Endothelial cell (in vitro differentiated cells): Measurements from ENCODE around the gene FARSB. TPM values are rescaled to one million over a fixed set of nuclear protein-coding genes. Genes with fewer than 3 reads are reported as not detected.

Experiments
- DNase-seq: peaks from one replicate; pipeline ENCODE4 v3.0.0; 2021; ENCODE audit warnings: low spot score
- H3K27ac Mint-ChIP-seq: one replicate; pipeline ENCODE4 v1.8.0; 2021; ENCODE audit warnings: mixed read lengths, inconsistent platforms; ENCODE audit not compliant: unreplicated experiment
- H3K27me3 Mint-ChIP-seq: one replicate; pipeline ENCODE4 v1.8.0; 2021; ENCODE audit warnings: mild to moderate bottlenecking, moderate library complexity, mixed read lengths, inconsistent platforms; ENCODE audit not compliant: unreplicated experiment
- H3K36me3 Mint-ChIP-seq: one replicate; pipeline ENCODE4 v1.8.0; 2021; ENCODE audit warnings: mild to moderate bottlenecking, low read depth, mixed read lengths, inconsistent platforms; ENCODE audit not compliant: unreplicated experiment
- H3K4me1 Mint-ChIP-seq: one replicate; pipeline ENCODE4 v1.8.0; 2021; ENCODE audit warnings: mild to moderate bottlenecking, mixed read lengths, inconsistent platforms; ENCODE audit not compliant: unreplicated experiment
- H3K4me3 Mint-ChIP-seq: one replicate; pipeline ENCODE4 v1.8.0; 2021; ENCODE audit warnings: mild to moderate bottlenecking, mixed read lengths, inconsistent platforms; ENCODE audit not compliant: unreplicated experiment
- H3K9me3 Mint-ChIP-seq: one replicate; pipeline ENCODE4 v1.8.0; 2021; ENCODE audit warnings: mixed read lengths, inconsistent platforms; ENCODE audit not compliant: unreplicated experiment
- total RNA-seq: library from RNA; stranded (reverse); fragmentation: NEBNext Ultra II Directional; extraction: Animal tissue kit (Norgen Biotek cat#: 25700); gene quantifications from one replicate; pipeline ENCODE4 v1.2.1, GENCODE V29; 2021; ENCODE audit not compliant: unreplicated experiment
- TF ChIP-seq, protein P1 (sequence below): fragments of 200-600 bp; sonication (generic); IDR thresholded peaks from one replicate; pipeline ENCODE4 v1.5.0; 2021; ENCODE audit warnings: antibody characterized with exemption; ENCODE audit not compliant: unreplicated experiment

FARSB gene
- total RNA-seq, 1 donor from 2014 or later: 11.9 TPM

DNA sequence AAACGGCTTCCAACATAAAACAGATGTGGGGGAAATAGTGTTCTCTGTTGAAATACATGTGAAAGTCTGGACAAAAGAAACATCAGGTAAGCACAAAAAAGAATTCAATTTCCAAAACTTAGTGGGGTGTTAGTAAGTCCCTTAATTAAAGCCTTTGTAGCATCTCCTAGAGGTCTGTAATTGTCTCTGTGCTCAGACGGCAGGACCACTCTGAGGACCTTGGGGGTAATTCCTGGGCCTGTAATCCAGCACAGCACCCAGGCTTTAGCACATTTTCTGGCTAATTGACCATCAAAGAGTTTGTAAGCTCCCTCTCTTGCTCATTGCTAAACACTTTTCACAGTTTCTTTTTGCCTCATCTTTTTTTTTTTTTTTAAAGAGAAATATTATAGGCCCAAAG is 80.3 kb downstream of the FARSB start:
- Mint-ChIP-seq H3K4me1 (peaks cover 5% of the 10 kb centered on the region), H3K4me3 (no peak overlapping the region), H3K27ac (no peak overlapping the region), H3K27me3 (no peaks in the 10 kb centered on the region), H3K9me3 (no peaks in the 10 kb centered on the region), H3K36me3 (no peaks in the 10 kb centered on the region)
- TF ChIP-seq, protein P1, sequence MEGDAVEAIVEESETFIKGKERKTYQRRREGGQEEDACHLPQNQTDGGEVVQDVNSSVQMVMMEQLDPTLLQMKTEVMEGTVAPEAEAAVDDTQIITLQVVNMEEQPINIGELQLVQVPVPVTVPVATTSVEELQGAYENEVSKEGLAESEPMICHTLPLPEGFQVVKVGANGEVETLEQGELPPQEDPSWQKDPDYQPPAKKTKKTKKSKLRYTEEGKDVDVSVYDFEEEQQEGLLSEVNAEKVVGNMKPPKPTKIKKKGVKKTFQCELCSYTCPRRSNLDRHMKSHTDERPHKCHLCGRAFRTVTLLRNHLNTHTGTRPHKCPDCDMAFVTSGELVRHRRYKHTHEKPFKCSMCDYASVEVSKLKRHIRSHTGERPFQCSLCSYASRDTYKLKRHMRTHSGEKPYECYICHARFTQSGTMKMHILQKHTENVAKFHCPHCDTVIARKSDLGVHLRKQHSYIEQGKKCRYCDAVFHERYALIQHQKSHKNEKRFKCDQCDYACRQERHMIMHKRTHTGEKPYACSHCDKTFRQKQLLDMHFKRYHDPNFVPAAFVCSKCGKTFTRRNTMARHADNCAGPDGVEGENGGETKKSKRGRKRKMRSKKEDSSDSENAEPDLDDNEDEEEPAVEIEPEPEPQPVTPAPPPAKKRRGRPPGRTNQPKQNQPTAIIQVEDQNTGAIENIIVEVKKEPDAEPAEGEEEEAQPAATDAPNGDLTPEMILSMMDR: no peak
- no peak for DNase-seq

DNA sequence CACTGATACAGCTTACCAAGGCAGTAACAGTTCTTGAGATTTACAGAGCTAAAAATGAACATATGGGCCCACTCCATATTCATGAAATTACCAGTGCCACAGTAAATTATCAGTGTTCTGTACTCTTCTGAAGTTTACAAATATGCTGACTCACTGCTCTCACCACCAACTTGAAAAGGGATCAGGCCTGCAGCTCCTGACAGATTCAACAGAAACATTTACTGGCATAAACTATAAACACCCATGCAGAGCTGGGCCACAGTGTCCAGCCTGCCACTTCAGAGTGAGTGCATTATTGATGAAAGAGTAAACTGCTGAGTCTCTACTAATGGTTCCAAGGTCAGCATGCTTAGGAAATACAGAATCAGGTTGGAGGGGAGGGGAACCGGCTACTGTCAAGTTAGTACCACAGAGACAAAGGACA is 83.1 kb downstream of the FARSB start:
- Mint-ChIP-seq H3K27ac (no peak overlapping the region), H3K27me3 (no peaks in the 10 kb centered on the region), H3K9me3 (no peaks in the 10 kb centered on the region), H3K4me1 (peaks cover 5% of the 10 kb centered on the region), H3K4me3 (no peak overlapping the region), H3K36me3 (no peaks in the 10 kb centered on the region)
- DNase-seq: no peak
- TF ChIP-seq, protein P1: no peak

DNA sequence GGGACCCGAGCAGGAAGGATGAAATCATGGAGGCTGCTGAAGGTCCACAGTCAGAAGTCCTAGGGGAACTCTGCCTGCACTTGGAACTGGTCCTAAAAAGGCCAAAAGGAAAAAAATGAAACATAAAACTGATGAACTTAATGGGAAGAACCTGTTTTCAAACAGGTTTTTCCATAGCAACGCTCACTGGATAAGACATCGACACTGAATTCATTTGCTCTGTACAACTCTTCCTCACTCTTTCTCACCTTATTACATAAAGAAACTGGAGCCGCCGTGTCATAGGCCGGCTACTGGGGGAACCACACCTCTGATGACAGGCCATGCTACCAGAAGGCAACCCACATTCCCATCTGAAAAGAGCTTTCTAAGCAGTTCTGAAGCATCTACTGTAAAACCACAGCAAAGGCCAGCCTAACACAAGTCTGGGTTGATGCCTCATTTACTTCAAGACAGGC is 83.6 kb downstream of the FARSB start:
- no peaks in the 10 kb centered on the region for H3K9me3 Mint-ChIP-seq
- peaks cover 5% of the 10 kb centered on the region for H3K4me1 Mint-ChIP-seq
- no peaks in the 10 kb centered on the region for H3K36me3 Mint-ChIP-seq
- H3K4me3 Mint-ChIP-seq: no peak overlapping the region
- H3K27ac Mint-ChIP-seq: no peak overlapping the region
- no peaks in the 10 kb centered on the region for H3K27me3 Mint-ChIP-seq
- TF ChIP-seq, protein P1: no peak
- DNase-seq: no peak

DNA sequence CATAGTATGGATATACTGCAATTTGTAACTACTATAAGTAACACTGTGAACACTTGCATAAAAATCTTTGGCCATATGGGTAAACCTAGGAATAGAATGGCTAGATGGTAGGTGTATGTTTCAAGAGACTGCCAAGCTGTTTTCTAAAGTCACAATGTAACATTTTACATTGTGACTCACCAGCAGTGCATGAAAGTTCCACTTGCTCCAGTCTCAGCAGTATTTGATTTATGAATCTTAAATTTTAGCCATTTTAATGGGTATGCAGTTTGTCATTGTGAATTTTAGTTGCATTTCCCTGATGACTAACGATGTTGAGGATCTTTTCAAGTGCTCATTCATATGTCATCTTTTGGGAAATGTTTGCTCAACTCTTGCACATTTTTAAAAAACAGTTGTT is 86.1 kb downstream of the FARSB start:
- H3K36me3 Mint-ChIP-seq: no peaks in the 10 kb centered on the region
- H3K4me3 Mint-ChIP-seq: no peak overlapping the region
- DNase-seq: no peak
- TF ChIP-seq, protein P1: no peak
- H3K9me3 Mint-ChIP-seq: no peaks in the 10 kb centered on the region
- peaks cover 3% of the 10 kb centered on the region for H3K27me3 Mint-ChIP-seq
- H3K4me1 Mint-ChIP-seq: no peaks in the 10 kb centered on the region
- H3K27ac Mint-ChIP-seq: no peak overlapping the region

DNA sequence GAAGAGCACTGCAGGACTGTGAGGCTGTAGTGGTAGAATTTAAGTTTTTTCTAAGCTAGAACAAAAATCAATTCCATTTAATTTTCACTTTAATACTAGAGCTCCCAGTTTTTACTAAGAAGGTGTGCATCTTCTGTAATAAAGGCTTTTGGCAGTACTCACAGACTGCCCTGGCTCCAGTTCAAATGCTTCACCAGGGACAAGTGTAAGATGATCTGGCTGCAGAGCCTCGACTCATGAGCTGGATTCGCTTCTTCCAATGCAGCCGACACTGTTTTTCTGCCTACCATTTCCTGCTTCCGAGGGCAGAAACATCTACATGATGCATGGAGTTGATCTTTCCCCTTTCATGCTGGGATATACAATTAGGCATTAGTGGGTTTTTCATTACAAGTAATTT is 87.0 kb downstream of the FARSB start:
- no peak overlapping the region for H3K27ac Mint-ChIP-seq
- H3K27me3 Mint-ChIP-seq: peaks cover 3% of the 10 kb centered on the region
- no peaks in the 10 kb centered on the region for H3K36me3 Mint-ChIP-seq
- no peaks in the 10 kb centered on the region for H3K9me3 Mint-ChIP-seq
- H3K4me1 Mint-ChIP-seq: no peaks in the 10 kb centered on the region
- no peak overlapping the region for H3K4me3 Mint-ChIP-seq
- DNase-seq: no peak
- TF ChIP-seq, protein P1: no peak
